Measurements from ENCODE around the gene AOX1.

DNA sequence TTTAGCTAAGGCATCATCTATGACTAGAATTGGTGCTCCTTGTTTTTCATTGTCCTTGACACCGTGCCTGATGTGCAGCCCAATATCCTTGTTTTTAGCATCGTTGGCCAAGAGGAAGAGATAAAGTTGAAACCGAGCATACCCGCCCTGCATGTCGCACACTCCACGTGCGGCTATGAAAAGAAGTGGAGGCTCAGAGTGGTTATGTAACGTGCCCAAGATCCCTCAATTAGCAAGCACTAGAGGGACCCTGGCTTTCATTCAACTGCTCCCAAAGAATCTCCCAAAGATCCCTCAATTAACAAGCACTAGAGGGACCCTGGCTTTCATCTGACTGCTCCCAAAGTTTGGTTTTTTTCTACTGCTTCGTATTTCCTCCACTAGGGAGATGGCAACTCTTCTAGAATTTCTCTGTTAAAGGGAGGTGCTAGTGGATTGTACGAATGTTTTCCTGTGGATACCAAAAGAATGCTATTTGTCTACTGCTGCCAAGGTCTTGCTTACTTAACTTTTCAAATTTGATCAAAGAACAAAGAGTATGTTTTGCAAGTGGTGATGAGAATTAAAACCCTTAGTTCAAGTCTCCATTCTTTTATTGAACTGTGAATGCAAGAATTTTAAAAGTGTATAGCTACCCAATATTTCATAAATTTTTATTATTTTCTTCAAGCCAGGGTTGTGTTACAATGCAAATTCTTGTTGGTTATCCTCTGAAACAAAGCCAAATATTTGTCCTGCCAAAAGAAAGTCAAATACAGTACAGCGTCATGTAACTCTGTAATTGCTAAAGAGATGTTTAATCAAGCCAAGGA is 92.1 kb downstream of the AOX1 start:
- no peak for TF ChIP-seq PKNOX1 (IDR thresholded peaks at IDR 0.05)
- no peak for TF ChIP-seq SP1 (IDR thresholded peaks at IDR 0.05)
- no peak for TF ChIP-seq ELF4 (IDR thresholded peaks at IDR 0.05)
